Measurements from ENCODE around the gene TENT5C. TPM values are rescaled to one million over a fixed set of nuclear protein-coding genes. Genes with fewer than 3 reads are reported as not detected.

Gene TENT5C
- total and polyA plus RNA-seq, 9 of the 15 experiments (the other 6 are each of a cell fraction or from before 2014, with no cell fraction given) = 1.8 to 7.7 (median 4.0) TPM

DNA sequence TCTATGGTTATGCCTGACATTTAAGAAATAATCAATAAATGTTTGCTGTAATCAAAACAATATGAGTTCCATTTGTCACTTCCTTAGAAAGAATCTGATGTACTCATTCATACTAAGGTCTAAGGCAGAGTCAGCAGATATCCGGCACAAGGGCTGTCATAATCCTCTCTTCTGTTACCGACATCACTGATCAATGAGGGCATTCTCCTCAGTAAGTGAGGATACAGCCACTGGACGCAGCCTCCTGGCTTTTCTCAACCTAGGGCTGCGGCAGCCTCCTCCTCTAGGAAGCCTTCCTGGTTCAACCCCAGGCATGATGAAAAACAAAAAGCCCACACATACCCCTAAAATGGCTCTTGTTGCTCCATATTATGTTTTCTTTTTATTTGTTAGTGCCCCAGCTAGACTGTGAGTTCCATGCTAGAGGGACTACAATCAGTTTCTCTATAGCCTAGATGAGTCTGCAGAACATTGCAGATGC is 40.7 kb upstream of the TENT5C start (continued):
- TF ChIP-seq ZFP1 (CRISPR knock-in tag; IDR thresholded peaks at IDR 0.05) (no peak), ZNF398 (CRISPR knock-in tag; IDR thresholded peaks at IDR 0.05) (no peak), ZNF174 (CRISPR knock-in tag; IDR thresholded peaks at IDR 0.05) (no peak), CEBPB (tag; IDR thresholded peaks at IDR 0.05) (peak; percentile 92), GTF2E2 (tag; IDR thresholded peaks at IDR 0.05) (no peak), MAFG (tag; conservative IDR thresholded peaks at IDR 0.05) (0 out of 2 replicates have a peak, but pooled peaks have one; percentile 17), NCOA1 (IDR thresholded peaks at IDR 0.05; ENCODE audit: low read depth) (no peak), ESRRA (IDR thresholded peaks at IDR 0.05; ENCODE audit: borderline replicate concordance, low read depth) (no peak)
- TF ChIP-seq, protein P1, sequence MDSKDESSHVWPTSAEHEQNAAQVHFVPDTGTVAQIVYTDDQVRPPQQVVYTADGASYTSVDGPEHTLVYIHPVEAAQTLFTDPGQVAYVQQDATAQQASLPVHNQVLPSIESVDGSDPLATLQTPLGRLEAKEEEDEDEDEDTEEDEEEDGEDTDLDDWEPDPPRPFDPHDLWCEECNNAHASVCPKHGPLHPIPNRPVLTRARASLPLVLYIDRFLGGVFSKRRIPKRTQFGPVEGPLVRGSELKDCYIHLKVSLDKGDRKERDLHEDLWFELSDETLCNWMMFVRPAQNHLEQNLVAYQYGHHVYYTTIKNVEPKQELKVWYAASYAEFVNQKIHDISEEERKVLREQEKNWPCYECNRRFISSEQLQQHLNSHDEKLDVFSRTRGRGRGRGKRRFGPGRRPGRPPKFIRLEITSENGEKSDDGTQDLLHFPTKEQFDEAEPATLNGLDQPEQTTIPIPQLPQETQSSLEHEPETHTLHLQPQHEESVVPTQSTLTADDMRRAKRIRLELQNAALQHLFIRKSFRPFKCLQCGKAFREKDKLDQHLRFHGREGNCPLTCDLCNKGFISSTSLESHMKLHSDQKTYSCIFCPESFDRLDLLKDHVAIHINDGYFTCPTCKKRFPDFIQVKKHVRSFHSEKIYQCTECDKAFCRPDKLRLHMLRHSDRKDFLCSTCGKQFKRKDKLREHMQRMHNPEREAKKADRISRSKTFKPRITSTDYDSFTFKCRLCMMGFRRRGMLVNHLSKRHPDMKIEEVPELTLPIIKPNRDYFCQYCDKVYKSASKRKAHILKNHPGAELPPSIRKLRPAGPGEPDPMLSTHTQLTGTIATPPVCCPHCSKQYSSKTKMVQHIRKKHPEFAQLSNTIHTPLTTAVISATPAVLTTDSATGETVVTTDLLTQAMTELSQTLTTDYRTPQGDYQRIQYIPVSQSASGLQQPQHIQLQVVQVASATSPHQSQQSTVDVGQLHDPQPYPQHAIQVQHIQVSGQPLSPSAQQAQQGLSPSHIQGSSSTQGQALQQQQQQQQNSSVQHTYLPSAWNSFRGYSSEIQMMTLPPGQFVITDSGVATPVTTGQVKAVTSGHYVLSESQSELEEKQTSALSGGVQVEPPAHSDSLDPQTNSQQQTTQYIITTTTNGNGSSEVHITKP (IDR thresholded peaks at IDR 0.05; ENCODE audit: partially characterized antibody) = no peak
- TF ChIP-seq, protein P2, sequence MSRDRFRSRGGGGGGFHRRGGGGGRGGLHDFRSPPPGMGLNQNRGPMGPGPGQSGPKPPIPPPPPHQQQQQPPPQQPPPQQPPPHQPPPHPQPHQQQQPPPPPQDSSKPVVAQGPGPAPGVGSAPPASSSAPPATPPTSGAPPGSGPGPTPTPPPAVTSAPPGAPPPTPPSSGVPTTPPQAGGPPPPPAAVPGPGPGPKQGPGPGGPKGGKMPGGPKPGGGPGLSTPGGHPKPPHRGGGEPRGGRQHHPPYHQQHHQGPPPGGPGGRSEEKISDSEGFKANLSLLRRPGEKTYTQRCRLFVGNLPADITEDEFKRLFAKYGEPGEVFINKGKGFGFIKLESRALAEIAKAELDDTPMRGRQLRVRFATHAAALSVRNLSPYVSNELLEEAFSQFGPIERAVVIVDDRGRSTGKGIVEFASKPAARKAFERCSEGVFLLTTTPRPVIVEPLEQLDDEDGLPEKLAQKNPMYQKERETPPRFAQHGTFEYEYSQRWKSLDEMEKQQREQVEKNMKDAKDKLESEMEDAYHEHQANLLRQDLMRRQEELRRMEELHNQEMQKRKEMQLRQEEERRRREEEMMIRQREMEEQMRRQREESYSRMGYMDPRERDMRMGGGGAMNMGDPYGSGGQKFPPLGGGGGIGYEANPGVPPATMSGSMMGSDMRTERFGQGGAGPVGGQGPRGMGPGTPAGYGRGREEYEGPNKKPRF (IDR thresholded peaks at IDR 0.05; ENCODE audit: low read depth, low read length) = no peak
- TF ChIP-seq, protein P3, sequence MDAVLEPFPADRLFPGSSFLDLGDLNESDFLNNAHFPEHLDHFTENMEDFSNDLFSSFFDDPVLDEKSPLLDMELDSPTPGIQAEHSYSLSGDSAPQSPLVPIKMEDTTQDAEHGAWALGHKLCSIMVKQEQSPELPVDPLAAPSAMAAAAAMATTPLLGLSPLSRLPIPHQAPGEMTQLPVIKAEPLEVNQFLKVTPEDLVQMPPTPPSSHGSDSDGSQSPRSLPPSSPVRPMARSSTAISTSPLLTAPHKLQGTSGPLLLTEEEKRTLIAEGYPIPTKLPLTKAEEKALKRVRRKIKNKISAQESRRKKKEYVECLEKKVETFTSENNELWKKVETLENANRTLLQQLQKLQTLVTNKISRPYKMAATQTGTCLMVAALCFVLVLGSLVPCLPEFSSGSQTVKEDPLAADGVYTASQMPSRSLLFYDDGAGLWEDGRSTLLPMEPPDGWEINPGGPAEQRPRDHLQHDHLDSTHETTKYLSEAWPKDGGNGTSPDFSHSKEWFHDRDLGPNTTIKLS (IDR thresholded peaks at IDR 0.05; ENCODE audit: borderline replicate concordance, low read depth) = no peak
- TF ChIP-seq, protein P4, sequence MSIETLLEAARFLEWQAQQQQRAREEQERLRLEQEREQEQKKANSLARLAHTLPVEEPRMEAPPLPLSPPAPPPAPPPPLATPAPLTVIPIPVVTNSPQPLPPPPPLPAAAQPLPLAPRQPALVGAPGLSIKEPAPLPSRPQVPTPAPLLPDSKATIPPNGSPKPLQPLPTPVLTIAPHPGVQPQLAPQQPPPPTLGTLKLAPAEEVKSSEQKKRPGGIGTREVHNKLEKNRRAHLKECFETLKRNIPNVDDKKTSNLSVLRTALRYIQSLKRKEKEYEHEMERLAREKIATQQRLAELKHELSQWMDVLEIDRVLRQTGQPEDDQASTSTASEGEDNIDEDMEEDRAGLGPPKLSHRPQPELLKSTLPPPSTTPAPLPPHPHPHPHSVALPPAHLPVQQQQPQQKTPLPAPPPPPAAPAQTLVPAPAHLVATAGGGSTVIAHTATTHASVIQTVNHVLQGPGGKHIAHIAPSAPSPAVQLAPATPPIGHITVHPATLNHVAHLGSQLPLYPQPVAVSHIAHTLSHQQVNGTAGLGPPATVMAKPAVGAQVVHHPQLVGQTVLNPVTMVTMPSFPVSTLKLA (conservative IDR thresholded peaks at IDR 0.05) = no peak
- TF ChIP-seq, protein P5, sequence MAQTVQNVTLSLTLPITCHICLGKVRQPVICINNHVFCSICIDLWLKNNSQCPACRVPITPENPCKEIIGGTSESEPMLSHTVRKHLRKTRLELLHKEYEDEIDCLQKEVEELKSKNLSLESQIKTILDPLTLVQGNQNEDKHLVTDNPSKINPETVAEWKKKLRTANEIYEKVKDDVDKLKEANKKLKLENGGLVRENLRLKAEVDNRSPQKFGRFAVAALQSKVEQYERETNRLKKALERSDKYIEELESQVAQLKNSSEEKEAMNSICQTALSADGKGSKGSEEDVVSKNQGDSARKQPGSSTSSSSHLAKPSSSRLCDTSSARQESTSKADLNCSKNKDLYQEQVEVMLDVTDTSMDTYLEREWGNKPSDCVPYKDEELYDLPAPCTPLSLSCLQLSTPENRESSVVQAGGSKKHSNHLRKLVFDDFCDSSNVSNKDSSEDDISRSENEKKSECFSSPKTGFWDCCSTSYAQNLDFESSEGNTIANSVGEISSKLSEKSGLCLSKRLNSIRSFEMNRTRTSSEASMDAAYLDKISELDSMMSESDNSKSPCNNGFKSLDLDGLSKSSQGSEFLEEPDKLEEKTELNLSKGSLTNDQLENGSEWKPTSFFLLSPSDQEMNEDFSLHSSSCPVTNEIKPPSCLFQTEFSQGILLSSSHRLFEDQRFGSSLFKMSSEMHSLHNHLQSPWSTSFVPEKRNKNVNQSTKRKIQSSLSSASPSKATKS (CRISPR knock-in tag; IDR thresholded peaks at IDR 0.05) = no peak

Data from K562 (cell line).